Brain microvascular endothelial cell (primary cell): Measurements from ENCODE around the gene CUX1.

Experiments used
- DNase-seq: peaks from one replicate; pipeline ENCODE4 v3.0.0-alpha.2; 2020
- H3K27ac ChIP-seq: fragments of 250-450 bp; sonication (Bioruptor Pico); 2 replicates; pipeline ENCODE4 v1.5.1; 2020; ENCODE audit warnings: mild to moderate bottlenecking, moderate library complexity
- H3K27me3 ChIP-seq: fragments of 250-450 bp; sonication (Bioruptor Pico); replicated peaks from 2 replicates; pipeline ENCODE4 v1.5.1; 2020; ENCODE audit warnings: mild to moderate bottlenecking
- H3K36me3 ChIP-seq: fragments of 250-450 bp; sonication (Bioruptor Pico); replicated peaks from 2 replicates; pipeline ENCODE4 v1.5.1; 2020; ENCODE audit warnings: mild to moderate bottlenecking
- H3K4me3 ChIP-seq: 2 replicates; pipeline ENCODE4 v1.5.1; 2011; ENCODE audit warnings: low read depth, mild to moderate bottlenecking, control low read depth, low read length, moderate library complexity
- in situ Hi-C: cut with HindIII; loops from 2 replicates; pipeline ENCODE4 v1.10.0; 2017; ENCODE audit warnings: low sequenced_read_pairs, low pct_ligation_motif_present
- TF ChIP-seq, protein P1 (sequence below): IDR thresholded peaks from 2 replicates; pipeline ENCODE4 v1.5.1; 2011; ENCODE audit warnings: low read depth, mild to moderate bottlenecking, moderate library complexity, low read length, control low read depth, inconsistent platforms; ENCODE audit errors: missing control alignments

The CUX1 gene

DNA sequence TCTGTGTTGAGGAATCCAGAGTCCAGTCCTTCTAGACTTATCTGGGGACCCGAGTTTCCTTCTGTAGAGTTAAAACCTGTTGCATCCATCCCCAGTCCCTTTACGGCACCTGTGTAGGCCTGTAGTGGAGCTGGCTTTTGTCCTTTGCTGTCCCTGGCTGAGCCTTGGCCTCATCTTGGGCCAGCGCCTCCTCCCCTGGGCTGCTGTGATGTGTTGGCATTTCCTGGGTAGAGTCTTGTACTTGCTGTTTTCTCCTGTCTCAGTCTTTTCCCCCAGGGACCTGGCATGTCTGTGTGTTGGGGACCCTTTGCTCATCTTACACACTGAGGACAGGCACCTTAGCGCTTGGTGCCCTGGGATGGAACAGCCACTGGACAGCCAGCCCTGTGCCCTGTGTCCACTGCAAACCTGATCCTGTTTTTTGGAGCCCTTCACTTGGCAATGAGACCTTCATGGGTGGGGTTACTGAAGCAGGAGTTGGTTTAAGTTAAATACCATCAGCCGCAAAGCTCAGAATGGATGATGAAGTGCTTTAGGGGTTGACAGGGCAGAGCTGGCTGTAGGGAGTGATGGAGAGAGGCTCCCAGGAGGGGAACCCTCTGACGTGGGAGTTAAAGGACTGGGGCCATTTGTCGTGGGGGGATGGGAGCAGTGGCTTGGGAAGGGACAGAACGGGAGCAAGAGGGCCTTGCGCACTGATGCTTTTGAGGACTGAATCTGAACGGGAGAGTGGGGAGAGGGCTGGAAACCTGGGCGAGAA is 50.9 kb downstream of the CUX1 start:
- H3K27ac ChIP-seq, result no peak overlapping the region
- in situ Hi-C loops, result no loop called here

DNA sequence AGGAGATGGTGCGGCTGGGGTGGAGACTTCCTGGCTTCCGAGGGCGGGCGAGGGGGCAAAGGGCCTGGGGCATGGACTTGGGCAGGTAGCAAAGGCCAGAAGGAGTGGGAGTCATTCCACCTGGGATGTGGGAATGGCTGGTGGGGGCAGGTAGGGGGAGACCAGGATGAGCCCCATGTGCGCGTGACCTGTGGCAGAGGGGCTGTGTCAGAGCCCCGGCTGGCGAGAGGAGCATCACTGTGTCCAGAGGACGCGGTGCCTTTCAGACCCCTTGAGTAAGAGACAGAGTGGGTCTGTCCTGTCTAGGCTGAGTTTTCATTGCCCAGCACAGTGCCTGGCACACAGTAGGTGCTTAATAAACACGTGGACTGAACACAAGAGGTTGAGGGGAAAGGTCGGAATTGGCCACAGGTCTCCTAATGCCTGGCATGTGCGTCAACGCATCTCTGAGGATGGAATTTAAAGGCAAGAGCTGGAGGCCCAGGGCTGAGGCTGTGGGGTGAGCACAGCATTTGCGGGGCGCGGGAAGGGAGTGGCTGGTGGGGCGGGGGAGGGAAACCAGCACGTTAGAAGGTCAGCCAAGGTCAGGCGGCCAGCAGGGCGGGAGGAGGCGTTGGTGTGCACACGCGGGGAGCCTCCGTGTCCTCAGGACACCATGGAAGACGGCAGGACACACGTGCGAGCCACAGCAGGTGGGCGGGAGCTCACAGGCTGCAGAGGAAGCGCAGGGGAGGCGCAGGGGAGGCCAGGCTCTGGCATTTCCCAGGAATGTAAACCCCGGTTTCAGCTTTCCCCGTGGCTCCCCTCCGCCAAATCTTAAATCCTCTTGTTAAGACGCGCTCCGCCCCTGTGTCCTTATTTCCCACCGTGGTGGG is 51.8 kb downstream of the CUX1 start:
- TF ChIP-seq, protein P1, sequence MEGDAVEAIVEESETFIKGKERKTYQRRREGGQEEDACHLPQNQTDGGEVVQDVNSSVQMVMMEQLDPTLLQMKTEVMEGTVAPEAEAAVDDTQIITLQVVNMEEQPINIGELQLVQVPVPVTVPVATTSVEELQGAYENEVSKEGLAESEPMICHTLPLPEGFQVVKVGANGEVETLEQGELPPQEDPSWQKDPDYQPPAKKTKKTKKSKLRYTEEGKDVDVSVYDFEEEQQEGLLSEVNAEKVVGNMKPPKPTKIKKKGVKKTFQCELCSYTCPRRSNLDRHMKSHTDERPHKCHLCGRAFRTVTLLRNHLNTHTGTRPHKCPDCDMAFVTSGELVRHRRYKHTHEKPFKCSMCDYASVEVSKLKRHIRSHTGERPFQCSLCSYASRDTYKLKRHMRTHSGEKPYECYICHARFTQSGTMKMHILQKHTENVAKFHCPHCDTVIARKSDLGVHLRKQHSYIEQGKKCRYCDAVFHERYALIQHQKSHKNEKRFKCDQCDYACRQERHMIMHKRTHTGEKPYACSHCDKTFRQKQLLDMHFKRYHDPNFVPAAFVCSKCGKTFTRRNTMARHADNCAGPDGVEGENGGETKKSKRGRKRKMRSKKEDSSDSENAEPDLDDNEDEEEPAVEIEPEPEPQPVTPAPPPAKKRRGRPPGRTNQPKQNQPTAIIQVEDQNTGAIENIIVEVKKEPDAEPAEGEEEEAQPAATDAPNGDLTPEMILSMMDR, result no peak
- Histone ChIP-seq H3K27ac (no peak overlapping the region), H3K27me3 (no peaks in the 10 kb centered on the region), H3K36me3 (no peaks in the 10 kb centered on the region), H3K4me3 (no peak overlapping the region)
- DNase-seq, result no peak
- in situ Hi-C loops, result no loop called here

More for the DNA sequence above, 50.9 kb downstream of the CUX1 start:
- TF ChIP-seq, protein P1, result no peak
- no peaks in the 10 kb centered on the region for H3K27me3 ChIP-seq
- no peaks in the 10 kb centered on the region for H3K36me3 ChIP-seq
- no peak for DNase-seq
- no peak overlapping the region for H3K4me3 ChIP-seq

DNA sequence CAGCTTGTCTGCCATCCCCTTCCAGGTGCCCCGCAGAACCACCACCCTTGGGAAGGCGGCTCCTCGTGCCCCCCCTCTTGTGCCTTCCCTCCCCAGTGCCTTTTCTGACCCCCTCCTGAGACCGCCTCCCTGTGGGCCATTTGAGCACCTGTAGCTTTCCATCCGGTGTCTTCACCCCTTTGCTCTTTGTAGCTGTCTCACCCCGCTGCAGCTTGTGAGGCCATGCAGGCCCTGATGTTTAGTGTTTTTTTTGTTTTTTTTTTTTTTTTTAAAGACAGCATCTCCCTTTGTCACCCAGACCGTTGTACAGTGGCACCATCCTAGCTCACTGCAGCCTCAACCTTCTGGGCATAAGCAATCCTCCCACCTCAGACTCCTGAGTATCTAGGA is 52.5 kb downstream of the CUX1 start:
- no peaks in the 10 kb centered on the region for H3K27me3 ChIP-seq
- TF ChIP-seq, protein P1, result no peak
- in situ Hi-C loops, result no loop called here
- no peak for DNase-seq
- H3K27ac ChIP-seq, result no peak overlapping the region
- H3K4me3 ChIP-seq, result no peak overlapping the region
- H3K36me3 ChIP-seq, result no peaks in the 10 kb centered on the region

DNA sequence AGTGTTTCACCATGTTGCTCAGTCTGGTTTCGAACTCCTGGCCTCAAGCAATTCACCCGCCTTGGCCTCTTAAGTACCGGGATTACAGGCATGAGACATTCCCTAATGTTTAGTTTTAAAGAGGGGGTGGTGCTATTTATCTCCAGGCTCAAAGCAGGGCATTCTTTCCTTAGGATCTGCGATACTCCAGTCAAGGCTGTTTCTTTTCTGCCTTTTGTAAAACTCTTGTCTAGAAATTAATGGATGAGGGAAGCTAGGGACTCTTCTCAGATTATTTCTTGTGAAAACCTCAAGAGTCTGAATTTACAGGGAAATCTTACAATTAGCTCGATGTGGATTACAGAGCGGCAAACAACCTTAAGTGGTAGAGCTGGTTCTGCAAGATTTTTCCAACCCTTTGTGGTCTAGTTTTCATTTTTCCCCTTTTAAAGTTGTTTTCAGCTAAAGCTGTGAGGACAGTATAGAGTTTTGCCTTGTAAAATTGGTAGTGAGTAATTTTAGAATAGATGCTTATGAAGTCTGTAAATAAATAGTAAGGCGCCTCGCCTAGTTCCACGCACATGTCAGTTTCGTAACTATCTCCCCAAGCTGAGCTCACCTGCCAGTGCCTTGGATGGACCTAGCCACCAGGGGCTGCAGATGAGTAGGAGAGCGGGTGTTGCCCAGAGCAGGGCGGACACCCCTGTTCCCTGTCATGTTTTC is 53.1 kb downstream of the CUX1 start:
- H3K27ac ChIP-seq, result no peak overlapping the region
- TF ChIP-seq, protein P1, result peak; percentile 41

GRCh38 chr7:101871351-101871750 is 53.9 kb downstream of the CUX1 start:
- in situ Hi-C loops, result no loop called here
- H3K36me3 ChIP-seq, result no peaks in the 10 kb centered on the region
- no peak for DNase-seq
- no peak overlapping the region for H3K27ac ChIP-seq
- H3K27me3 ChIP-seq, result no peaks in the 10 kb centered on the region
- no peak overlapping the region for H3K4me3 ChIP-seq
- TF ChIP-seq, protein P1, result no peak

More for the DNA sequence above, 53.1 kb downstream of the CUX1 start:
- no peaks in the 10 kb centered on the region for H3K27me3 ChIP-seq
- no peak overlapping the region for H3K4me3 ChIP-seq
- in situ Hi-C loops, result no loop called here
- no peak for DNase-seq
- H3K36me3 ChIP-seq, result no peaks in the 10 kb centered on the region
